ENCODE data around the gene PGAM4.

- TF ChIP-seq CTCF (conservative IDR thresholded peaks at IDR 0.05) (no peak), ZFX (IDR thresholded peaks at IDR 0.05) (no peak)
Observed at GRCh38 chrX:77936299-77936698, 33.1 kb downstream of the PGAM4 start.

All from C4-2B (cell line).